ENCODE measurements around the gene FCN3.
A peak's percentile ranks its signal among the peaks of the same experiment; 100 is the strongest.

Gene FCN3

GRCh38 chr1:27335506-27336422 lies 38.9 kb downstream of the FCN3 start:
- no peak for DNase-seq

DNA sequence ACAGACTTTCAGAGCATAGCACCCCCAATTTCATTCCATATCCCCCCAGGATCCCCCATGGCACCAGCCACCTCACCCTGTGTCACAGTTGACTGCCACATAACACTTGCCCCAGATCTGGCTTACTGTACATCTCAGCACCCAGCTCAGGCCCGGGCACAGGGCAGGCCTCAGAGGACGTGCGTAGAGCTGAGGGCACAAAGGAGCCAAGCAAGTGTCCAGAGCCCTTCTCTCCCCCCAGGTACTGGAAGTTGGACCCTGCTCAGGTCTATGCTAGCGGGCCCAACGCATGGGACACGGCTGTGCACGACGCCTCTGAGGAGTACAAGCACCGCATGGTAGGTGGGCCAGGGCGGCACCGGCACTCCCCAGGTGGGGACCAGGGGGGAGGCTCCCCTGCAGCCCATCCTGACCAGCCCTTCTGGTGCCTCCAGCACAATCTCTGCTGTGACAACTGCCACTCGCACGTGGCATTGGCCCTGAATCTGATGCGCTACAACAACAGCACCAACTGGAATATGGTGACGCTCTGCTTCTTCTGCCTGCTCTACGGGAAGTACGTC lies 40.8 kb downstream of the FCN3 start:
- DNase-seq: no peak

DNA sequence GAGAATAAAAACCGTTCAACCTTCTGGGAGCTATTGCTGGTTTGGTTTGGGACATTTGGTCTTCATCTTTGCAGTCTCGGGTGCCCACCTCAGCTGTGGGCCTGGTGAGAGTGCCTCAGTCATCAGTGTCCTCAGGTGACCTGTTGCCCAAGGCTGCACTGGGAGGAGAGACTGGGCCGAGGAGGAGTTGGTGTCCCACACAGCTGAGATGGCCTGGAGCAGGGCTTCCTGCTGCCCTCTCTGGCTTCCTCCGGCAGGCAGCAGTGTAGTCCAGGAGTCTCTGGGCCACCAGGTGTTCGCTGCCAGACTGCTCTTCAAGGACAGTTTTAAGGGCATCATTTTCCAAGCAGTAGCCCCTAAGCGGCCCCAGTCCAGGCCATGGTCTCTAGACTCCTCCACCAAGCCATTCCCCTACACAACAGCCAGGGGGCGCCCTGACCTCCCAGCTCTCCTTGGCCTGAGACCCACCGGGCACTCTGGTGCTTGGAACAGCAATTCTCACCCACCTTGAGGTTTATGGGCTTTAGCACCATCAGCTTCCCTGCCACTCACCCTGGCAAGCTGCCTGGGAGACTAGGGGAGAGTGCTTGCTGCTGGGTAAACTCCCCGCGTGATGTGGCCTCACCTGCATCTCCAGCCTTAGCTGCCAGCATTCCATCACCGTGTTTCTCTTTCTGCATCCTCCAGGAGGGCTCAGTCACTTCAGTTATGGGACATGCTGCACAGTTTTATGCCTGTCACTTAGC lies 41.9 kb downstream of the FCN3 start:
- DNase-seq: peak; percentile 39

DNA sequence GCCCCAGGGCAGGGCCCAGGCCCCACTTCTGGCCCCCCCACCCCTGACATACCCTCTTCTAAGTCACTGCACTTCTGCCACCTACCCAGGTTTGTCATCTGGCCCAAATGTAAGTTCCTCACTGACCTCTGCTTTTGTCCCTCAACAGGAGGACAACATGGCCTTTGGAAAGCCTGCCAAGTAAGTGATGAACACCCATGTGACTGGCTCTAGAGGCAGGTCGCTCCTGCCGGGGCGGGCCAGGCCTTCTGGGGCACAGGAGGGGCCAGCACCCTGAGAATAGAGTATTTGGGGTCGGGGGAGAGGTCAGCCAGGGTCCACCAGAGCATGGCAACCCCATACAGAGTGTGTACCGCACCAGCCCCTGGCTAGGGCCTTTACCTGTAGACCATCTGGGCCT lies 42.7 kb downstream of the FCN3 start:
- no peak for DNase-seq

GRCh38 chr1:27331426-27331825 lies 43.2 kb downstream of the FCN3 start:
- DNase-seq: no peak

- no peak for DNase-seq
Observed at GRCh38 chr1:27330786-27331185, 43.8 kb downstream of the FCN3 start.

- DNase-seq: no peak
Observed at GRCh38 chr1:27327964-27328363, 46.7 kb downstream of the FCN3 start.

DNA sequence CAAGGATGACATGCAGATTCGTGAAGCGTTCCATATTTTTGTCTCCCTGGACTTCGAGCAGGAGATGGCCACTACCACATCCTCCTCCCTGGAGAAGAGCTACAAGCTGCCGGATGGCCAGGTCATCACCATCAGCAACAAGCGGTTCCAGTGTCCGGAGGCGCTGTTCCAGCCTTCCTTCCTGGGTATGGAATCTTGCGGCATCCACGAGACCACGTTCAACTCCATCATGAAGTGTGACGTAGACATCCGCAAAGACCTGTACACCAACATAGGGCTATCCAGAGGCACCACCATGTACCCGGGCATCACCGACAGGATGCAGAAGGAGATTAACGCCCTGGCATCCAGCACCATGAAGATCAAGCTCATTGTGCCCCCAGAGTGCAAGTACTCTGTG lies 49.3 kb downstream of the FCN3 start:
- no peak for DNase-seq

GRCh38 chr1:27322569-27323240 lies 51.9 kb downstream of the FCN3 start:
- no peak for DNase-seq

DNA sequence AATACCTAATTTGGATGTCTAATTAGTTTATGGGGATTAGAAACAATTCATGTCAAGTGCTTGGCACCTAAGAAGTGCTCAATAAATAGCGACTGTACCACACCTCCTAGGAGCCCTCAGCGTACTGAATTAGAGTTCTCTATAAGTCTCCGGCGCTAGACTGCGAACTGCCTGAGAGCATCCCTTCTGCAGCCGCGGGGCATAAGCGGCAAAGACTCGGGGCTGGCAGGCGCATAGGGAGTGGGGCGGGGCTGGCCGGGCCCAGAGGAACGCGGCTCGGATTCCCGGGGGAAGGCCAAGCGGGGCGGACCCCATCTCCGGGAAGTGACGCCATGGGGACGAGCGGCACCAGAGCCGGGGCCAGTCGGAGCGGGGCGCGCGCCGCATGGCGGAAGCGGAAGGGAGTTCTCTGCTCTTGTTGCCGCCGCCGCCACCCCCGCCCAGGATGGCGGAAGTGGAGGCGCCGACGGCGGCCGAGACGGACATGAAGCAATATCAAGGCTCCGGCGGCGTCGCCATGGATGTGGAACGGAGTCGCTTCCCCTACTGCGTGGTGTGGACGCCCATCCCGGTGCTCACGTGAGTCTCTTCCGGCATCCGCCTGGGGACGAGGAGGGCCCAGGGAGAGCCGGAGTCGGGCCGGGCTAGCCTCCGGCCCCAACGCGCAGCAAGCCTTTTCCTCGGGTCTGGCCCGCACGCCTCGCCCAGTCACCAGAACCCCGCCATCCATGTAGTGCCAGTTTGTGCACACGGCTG lies 52.6 kb downstream of the FCN3 start, which contains the start of gene TMEM222:
Gene TMEM222, plus strand, starts transcription at position 351 of the 756 bp plus-strand sequence. Its CDS starts 35 bp downstream, at position 386.
- peak; percentile 98 for DNase-seq
